B cell (primary cell): Measurements from ENCODE around the gene LYRM9.

Experiments
- EZH2 ChIP-seq: IDR thresholded peaks from 2 replicates; pipeline ENCODE4 v1.6.1; 2012; ENCODE audit warnings: borderline replicate concordance, low read depth, mild to moderate bottlenecking, moderate library complexity, low read length; ENCODE audit not compliant: insufficient read depth, poor library complexity, severe bottlenecking
- TF ChIP-seq, protein P1 (sequence below): fragments of 200-600 bp; IDR thresholded peaks from one replicate; pipeline ENCODE4 v1.8.0; 2022; ENCODE audit warnings: antibody characterized with exemption, mild to moderate bottlenecking

DNA sequence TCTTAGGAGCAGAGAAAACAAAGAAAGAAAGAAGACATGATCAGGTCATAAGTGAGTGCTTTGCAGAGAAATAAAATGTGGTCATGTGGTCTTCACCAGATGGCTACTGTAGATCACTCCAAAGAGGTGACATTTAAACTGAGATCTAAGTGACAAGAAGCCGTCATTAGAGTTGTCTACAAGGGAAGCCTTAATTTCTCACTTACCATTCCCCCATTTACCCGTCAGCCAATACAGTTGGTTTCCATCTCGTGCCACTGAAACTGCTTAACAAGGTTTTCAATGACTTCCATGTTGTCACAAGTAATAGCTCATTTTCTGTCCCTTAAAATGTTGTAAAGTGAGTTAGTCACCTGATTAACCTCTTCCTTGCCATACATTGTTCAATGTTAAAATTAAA lies 6.4 kb upstream of the LYRM9 start:
- TF ChIP-seq, protein P1, sequence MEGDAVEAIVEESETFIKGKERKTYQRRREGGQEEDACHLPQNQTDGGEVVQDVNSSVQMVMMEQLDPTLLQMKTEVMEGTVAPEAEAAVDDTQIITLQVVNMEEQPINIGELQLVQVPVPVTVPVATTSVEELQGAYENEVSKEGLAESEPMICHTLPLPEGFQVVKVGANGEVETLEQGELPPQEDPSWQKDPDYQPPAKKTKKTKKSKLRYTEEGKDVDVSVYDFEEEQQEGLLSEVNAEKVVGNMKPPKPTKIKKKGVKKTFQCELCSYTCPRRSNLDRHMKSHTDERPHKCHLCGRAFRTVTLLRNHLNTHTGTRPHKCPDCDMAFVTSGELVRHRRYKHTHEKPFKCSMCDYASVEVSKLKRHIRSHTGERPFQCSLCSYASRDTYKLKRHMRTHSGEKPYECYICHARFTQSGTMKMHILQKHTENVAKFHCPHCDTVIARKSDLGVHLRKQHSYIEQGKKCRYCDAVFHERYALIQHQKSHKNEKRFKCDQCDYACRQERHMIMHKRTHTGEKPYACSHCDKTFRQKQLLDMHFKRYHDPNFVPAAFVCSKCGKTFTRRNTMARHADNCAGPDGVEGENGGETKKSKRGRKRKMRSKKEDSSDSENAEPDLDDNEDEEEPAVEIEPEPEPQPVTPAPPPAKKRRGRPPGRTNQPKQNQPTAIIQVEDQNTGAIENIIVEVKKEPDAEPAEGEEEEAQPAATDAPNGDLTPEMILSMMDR = no peak
- no peak for TF ChIP-seq EZH2
